Activated CD4-positive, alpha-beta T cell treated with anti-CD3 and anti-CD28 coated beads, Interleukin-10, Interleukin-2, amounts not matched to agents 100 ng/mL and 50 ng/mL, durations not matched to agents 16 hours and 8 hours (primary cell): Measurements from ENCODE around the gene OGDHL.

ENCODE experiments used
- DNase-seq: peaks from one replicate; pipeline ENCODE4 v3.0.0-alpha.2; 2020

Gene OGDHL

DNA sequence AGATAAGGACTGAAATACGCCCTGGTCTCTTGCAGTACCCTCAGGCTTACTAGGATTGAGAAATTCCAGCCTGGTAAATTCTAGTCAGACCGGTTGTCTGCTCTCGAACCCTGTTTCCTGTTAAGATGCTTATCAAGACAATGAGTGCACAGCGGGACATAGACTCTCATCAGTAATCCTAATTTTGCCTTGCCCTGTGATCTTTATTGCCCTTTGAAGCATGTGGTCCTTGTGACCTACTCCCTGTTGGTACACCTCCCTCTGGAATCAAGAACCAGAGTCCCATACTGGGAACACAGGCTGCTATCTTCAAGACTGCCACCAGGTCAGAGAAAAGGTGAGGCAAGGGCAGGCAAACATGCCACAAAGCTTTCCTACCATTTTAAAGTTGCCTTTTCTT lies 75.5 kb downstream of the OGDHL start:
- DNase-seq, result no peak
